CMK (cell line): ENCODE data around the gene MELTF.
"Not testable (repeated sequence)": the region's sequence is repeated elsewhere in the genome, so short reads cannot be mapped to it uniquely, and the experiment has no call there.

Source experiments
- DNase-seq: peaks from one replicate; pipeline ENCODE4 v3.0.0-alpha.2; 2010; ENCODE audit warnings: low read depth

The MELTF gene

DNA sequence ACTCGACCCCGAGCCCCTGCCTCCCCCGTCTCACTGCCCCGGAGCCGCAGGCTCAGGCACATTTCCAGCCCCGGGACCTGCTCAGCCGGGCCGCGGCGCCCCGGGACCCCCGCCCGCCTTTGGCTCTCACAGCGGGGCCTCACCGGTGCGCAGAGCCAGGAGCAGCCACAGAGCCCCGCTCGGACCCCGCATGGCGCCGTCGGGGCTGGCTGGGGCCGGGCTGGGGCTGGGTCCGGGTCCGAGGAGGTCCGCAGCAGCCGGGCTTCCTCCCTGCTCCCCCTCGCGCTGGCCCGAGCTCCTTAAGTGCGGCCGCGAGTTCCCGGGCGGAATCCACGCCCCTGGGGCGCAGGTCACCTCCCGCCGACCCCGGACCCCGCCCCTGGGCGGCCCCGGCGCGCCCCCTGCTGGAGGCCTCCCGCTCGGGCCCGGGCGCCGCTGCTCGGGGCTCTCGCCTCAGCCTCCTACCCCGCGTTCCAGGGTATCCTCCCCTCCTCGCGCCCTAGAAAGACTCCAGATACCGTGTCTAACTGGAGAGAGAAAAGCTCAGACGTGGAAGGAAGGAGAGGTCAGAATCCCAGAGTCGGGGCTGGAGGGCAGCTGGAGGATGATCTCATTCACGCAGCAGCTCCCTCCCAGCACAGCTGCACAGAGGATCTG, at the start of gene MELTF:
MELTF (minus strand) TSS at position 307 of the 657 bp plus-strand sequence; CDS start at position 192, 115 bp downstream.
- peak; percentile 58 for DNase-seq

DNA sequence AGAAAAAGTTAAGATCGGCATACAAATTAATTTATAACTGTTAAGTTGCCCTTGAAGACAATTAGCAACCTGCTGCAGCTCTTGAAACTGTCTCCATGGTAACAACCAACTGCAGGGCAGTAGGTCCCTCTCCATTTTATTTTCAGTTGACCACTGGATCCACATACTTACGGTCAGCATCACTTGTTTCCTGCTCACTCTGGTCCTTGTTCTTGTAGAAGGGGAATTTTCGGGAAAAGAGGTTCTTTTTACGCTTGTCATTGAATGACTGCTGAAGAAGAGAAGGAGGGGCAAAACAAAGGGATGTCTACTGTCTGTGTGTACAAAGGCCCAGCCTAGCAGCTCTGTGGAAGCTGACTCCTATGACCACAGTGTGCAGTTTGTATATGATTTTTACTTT, 46.8 kb upstream of the MELTF start:
- no peak for DNase-seq

DNA sequence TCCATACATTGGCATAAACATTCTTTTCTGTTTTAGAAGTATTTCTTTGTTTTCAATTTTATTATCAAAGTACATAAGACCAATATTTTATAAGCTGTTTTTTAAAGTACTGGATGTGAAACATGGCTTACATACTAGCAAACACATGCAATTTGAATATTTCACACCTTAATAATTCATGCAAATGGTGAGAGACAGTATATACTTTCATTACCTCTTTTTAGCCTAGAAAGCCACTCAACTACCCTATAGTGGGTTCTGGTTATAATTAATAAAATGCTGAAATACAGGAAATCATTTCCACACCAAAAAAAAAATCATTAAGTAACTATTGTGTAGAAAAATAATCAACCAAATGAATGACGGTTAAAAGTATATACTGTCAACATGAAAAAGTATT, 38.5 kb upstream of the MELTF start:
- no peak for DNase-seq

DNA sequence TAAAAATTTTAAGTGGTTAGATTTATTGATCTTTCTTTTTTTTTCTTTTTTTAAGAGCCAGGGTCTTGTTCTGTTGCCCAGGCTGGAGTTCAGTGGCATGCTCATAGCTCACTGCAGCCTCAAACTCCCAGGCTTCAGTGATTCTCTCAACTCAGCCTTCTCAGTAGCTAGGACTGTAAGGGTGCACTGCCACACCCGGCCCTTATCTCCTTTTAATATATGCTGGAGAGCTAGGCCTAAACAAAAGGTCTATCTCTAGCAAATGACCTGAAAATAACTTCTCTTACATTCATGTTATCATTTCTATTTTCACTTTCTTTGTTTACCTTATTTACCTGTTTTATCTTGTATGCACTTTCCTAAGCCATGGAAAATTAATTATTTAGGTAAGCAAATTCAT, 35.2 kb upstream of the MELTF start:
- DNase-seq: no peak

DNA sequence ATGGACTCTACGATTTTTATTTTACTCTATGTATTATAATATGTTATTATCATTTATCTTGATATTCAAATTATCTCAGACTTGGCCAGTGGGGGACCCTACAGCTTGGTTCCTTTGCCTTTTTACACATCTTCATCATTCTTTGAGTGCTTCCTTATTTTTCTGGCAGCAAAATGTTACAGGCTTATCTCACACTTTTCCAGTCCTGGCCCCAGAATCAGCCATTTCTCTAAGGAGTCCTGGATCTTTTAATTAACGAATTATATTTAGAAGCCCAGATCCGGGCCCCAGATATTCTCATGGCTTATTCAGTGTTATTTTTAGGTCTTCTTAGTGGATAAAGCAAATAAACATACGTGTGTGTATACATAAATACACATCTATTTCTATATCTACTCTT, 32.8 kb upstream of the MELTF start:
- no peak for DNase-seq

DNA sequence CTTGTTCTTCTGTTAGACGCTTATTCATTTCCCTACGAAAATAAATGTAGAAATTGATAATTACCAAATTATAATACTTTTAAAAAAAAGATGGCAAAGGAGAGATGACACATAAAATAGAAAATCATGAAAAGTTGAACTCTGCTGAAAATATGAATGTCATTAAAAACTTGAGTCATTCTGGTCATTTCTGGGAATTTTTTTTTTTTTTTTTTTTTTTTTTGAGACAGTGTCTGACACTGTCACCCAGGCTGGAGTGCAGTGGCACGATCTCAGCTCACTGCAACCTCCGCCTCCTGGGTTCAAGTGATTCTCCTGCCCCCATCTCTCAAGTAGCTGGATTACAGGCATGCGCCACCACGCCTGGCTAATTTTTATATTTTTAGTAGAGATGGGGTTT, 22.0 kb upstream of the MELTF start:
- not testable (repeated sequence) for DNase-seq

DNA sequence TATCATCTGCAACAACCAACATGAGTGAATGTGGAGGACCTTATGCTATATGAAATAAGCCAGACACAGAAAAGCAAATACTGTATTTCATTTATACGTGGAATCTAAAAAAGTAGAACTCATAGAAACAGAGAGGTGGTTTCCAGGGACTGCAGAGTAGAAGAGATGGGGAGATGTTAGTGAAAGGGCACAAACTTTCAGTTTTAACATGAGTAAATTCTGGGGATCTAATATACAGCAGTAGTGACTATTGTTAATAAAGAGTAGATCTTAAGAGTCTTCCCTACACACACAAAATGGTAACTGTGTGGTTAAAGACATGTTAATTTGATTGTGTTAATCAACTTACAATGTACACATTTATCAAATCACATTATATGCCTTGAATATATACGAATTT, 20.9 kb upstream of the MELTF start:
- DNase-seq: no peak

DNA sequence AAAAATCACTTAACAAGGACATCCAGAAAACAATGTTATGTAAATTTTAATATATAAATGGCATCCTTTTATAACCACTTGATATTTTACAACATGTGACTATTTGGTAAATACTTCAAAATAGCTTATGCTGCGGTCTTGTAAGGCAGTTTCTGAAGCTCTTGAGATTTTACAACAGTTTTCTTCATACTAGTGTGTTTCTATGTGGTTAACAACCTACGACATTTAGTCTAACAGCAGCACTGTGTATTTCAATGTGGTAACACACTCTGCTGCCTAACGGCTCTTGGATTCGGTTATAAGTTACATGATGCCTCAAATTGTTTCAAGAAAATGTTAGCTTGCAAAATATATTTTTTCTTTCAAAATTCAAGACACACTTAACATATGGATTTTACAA, 12.9 kb upstream of the MELTF start:
- no peak for DNase-seq

DNA sequence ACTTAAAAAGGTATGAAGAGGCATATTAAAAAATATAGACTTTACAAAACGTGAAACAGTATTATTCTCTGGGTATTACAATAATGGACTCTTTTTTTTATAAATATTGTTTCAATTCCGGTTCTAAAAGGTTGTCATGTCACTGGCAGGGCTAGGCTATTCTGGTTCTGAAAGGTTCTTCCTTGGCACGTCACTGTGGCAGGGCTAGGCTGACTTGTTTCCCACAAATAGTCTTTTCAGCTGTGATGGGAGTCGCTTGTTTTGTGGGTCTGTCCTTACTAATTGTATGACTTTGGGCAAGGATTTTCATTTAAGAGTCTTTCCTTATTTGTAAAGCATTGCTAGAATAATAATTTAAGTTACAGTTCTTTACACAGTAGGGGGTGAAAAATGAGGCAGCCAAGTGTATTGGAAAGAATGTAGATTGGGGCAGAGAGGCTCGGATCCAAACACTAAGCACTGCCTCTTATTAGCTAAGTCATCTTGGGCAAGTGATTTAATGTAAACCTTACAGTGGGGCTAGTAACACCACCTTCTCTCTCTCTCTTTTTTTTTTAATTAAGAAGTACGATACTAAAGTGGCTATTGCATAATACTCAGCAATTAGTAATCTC, 12.4 kb upstream of the MELTF start:
- DNase-seq: no peak

DNA sequence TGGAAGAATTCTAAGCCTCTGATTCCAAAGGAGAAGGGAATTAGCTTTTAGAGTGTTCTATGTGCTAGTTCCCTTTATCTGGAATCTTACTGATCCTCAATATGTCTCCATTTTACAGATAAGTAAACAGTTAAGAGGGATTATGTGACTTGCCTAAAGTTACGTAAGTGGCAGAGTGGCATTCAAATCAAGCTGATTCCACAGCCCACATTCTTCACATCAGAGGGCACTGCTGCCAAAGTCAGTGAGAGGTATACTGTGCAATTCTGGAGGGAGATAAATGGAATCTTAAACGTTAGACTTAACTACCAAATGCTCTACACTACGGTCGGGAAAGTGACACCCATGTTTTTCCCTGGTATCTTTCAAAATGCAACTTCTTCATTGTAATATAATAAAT, 11.0 kb upstream of the MELTF start:
- DNase-seq: no peak

DNA sequence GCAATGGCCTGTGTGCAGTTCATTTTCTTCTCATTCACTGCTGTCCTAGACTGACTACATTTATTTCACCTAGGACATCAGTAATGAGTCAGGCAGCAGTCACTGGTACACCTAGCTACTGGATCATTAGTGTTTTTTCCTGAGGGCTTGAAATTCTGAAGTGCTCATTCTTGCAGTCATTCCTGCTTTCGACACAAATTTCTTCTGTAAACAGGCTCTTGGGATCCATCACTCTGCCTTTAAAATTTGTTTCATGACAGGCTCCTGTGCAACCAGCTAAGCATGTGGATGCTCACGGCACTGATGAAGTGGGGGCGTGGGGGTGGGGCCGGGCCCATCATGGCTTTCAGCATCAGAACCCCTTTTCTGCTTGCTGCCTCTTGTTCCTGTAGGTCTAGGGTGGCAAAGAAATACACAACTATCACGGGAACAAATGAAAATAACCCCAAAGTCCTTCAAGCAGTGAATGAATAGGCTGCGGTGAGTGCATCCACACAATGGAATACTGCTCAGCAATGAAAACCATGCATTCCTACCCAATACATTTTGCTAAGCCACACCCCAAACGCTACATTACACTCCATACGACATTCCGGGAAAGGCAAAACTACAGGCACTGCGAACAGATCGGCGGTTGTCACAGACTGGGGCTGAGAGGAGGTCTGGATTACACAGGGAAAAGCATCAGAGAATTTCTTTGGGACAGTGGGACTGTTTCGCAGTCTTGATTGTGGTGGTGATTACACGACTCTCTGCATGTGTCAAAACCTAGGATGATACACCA, 9.3 kb upstream of the MELTF start:
- no peak for DNase-seq

DNA sequence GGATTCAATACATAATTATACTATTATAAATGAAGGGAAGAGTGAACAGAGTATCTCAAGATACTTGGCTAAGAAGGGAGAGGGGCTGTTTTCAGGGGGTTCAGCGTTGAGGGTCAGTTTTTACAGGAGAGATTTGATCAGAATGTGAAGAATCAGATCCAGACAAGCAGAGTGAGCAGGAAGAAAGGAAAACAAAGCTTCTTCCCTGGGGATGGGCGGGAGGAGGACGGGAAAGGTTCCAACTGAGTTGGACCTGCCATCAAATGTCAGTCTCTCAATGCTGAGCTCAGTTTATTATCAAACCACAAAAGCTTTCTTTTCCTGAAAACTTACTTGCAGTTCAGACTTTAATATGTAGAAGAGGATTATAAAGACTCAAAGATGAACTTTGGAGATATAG, 6.0 kb upstream of the MELTF start:
- DNase-seq: no peak

DNA sequence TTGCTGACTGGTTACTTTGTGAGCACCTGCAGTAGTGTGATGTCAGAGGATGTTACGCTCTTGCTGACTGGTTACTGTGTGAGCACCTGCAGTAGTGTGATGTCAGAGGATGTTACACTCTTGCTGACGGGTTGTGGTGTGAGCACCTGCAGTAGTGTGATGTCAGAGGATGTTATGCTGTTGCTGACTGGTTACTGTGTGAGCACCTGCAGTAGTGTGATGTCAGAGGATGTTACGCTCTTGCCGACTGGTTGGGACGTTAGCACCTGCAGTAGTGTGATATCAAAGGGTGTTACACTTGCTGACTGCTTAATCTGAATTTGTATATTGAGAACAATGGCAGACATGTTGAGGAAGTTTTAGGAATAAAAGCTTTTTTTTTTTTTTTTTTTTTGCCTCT, 5.2 kb upstream of the MELTF start:
- DNase-seq: not testable (repeated sequence)

DNA sequence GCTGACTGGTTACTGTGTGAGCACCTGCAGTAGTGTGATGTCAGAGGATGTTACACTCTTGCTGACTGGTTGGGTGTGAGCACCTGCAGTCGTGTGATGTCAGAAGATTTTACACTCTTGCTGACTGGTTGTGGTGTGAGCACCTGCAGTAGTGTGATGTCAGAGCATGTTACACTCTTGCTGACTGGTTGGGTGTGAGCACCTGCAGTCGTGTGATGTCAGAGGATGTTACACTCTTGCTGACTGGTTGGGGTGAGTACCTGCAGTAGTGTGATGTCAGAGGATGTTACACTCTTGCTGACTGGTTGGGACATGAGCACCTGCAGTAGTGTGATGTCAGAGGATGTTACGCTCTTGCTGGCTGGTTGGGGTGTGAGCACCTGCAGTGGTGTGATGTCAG, 4.1 kb upstream of the MELTF start:
- not testable (repeated sequence) for DNase-seq

DNA sequence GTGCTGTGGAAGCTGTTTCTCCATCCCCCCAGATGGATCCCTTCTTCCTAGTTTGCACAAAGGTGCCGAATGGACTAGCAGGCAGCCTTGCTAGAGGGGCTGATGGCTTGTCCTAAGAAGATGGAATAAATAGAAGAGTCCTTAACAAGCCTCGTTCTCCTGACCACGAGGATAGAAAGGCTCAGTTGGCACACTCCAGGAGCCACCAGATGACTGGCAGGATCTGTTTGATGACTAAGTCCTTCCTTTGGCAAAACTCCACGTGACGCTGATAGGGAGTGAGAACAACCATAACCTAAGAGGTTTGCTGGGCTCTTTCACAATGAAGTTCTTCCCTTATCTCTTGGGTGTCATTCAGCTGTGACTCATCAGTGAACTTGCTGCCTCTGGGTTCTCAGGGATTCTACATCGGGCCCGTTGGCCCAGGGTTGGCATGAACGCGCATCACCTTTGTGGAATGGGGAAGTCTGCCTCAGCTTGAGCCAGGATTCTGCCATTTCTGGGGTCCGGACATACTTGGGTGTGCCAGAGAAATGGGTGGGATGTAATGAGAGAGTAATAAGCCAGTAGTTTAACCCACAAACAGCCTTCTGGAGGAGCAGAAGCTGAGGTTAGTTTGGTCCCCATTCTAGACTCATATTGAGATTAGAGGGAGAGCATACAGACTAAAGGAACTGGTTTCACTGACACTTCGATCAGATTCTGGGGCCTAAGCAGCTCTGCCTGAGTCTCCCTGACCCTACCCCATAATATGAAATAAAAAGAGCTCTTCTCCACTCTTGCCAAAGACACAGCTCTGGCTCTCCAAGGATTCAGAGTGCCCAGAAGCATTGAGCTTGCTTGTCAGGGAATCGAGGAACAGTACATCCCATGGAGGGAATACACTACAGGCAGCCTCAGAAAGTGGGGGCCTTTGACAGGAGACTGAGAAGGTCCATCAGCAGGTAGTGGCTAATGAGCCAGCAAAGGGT, 2.0 kb upstream of the MELTF start:
- no peak for DNase-seq

DNA sequence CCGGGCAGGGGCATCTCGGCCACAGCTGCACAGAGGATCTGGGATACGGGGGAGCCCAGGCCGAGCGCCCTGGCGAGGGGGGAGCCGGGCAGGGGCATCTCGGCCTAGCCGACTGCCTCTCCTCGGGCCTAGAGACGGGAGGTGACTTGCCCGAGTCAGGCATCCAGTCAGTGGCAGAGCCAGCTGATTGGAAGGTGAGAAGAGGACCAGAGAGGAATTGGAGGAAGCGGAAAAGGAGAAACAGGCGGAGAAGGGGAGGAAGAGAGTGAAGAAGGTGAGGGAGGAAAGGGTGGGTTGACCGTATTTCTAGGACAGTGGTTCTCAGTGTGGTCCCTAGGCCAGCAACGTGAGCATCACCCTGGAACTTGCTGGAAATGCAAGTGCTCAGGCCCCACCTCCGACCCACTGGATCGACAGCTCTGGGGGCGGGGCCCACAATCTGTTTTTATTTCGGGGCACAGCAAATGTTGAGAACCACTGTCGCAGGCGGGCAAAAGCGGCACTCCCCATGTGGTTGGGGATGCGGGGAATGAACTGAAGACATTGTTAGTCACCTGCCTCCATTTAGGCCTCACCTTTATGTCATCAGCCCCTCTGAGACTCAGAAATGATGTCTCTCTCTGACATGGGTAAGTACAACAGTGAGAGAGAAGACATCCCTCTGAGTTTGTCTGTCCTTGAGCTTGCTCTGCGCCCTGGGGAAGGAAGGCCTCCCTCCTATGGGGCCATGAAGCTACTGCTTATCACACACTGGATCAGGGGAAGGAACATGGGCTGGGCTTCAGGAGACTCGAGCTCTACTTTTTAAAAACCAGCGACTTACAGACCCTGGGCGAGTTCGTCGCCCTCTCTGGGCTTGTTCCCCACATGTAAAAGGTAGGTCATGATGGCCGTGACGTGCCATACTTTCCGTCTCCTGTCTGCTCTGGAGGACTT, 1.0 kb upstream of the MELTF start:
- DNase-seq: no peak

DNA sequence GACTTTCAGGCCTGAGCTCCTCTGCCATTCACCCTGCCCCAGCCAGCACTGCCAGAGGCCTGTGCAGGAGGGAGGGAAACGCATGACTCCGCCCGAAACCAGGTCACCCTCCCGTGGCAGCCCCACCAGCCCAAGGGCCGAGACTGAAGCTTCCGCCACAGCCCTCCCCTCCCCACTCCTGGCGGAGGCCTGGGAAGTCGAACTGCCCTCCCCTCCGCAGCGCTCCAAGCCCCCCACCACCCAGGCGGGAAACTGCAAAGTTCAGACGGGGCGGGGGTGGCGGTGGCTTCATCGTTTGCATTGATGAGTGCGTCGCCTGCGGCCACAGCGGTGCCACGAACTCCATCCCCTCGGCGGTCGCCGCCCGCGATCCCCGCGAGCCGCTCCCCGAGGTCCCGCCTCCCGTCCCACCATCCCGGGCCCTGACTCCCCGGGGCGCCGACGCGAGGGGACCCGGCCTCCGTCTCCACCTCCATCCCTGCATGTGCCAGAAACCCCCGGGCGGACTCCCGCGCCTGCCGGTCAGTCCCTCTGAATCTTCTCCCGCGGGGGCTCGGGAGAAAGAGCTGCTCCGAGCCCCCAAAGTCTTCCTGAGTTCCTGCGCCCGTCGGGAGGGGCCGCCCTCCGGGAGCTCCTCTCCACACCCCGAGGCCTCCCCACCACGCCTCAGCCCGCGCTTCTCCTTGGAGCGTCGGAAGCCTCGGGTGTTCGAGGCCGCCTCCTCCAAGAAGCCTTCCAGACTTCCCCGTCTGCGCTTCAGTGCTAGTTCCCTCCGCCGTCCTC, 698 bp downstream of the MELTF start:
- DNase-seq: no peak

DNA sequence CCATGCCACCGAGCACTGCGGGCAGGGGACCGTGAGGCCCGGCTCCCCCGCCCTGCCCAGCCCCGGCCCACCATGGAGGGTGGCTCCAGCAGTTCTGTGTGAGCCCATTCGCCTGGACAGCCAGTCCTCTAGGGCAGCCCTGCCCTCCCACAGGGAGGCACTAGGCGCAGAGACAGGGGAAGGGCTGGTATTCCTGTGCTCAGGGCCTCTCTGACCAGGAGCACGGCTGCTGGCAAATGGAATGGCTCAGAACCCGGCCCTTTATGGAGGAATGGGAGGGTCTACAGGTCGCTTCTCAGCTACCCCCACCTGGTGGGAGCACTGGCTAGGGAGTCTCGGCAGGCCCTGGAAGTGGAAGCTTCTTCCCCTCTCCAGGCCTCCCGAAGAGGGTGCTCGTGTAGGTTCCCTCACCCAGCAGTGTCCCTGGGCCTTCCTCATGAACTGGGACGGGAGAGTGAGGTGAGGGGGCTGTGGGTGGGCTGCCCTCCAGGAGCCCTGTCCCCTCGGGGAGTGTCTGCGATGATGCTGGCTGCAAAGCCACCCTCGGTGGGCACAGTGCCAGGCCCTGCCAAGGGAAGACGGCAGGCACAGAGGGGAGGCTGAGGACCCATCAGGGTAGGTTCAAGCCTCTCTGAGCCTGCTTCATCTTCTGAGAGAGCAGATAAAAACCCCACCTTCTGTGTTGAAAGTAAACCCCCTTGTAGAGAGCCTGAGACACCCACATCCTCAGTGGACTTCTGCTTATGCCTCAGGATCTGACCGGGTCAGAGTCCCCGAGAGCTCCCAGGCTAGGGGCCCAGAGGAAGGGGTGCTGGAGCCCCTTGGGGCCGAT, 1.5 kb downstream of the MELTF start:
- no peak for DNase-seq

DNA sequence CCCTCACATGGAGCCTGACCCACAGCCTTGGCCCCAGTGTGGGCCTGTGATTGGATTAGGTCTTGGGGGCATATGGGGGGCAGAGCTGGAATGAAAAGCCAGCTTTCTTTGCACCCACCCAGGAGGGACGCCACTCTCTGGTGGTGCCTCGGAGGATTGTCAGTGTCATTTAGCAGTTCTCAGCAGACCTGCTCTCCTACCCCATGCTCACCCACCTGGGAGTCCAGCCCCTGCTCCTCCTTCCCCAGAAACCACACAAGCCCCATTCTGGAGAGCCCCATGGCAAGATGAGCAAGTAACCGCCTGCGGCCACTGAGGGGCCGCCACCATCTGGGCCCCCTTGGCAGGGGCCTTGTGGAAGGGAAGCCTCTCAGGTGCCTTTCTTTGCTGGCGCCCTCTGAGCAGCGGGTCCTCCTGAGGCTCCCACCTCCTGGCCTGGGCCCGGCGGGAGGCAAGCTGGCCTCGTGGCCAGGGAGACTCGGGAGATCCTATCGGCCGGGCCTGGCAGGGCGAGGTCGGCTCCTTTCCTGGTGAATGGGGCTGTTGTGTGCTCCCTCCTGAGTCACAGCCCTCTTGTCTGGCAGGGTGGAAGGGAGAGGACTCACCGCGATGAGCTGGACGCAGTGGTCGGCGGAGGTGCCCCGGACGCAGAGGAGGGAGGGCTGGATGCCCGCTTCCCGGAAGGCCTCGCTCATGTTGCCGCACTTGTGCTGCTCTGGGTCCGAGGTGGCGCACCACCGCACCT, 2.3 kb downstream of the MELTF start:
- DNase-seq: no peak
